Right lobe of liver (tissue), 4 donors: ENCODE measurements around the gene MACC1.

ENCODE experiments used
- CTCF ChIP-seq, 4 donors: fragments of 200-600 bp in 3 of 4; fragments of 450-650 bp in 1 of 4; IDR thresholded peaks; one replicate each; pipeline versions ENCODE4 v1.5.1 to v1.8.0; 2016 to 2022; ENCODE audit warnings: antibody characterized with exemption in 4 of 4, mild to moderate bottlenecking in 2 of 4
- POLR2A ChIP-seq: fragments of 450-650 bp; IDR thresholded peaks from one replicate; pipeline ENCODE4 v1.6.1; 2017; ENCODE audit warnings: antibody characterized with exemption, mild to moderate bottlenecking
- donor health status: DM: no; HTN: no; CAD: no.
- donor health status: DM: no; HTN: no; CAD: no.
- donor health status: DM: no; HTN: yes; CAD: no.

GRCh38 chr7:20122073-20122472, 95.1 kb downstream of the MACC1 start:
- TF ChIP-seq POLR2A (no peak), CTCF (IDR thresholded peaks at IDR 0.05) (no peak)
